Tibial artery (tissue), 4 donors: ENCODE results near the gene FHOD3.

Experiments used
- DNase-seq, 2 donors: peaks; one replicate each; pipeline ENCODE4 v3.0.0-alpha.2; 2019
- H3K27ac ChIP-seq, 2 donors: fragments of 200-600 bp; sonication (generic) in 1 of 2; 1 replicate in 1 of 2; 2 replicates in 1 of 2; pipeline ENCODE4 v1.5.1; 2018 to 2019; ENCODE audit warnings: mild to moderate bottlenecking in 1 of 2
- H3K27me3 ChIP-seq, 2 donors: fragments of 200-600 bp; sonication (generic) in 1 of 2; one replicate each; pipeline versions ENCODE4 v1.5.1 to v1.6.0; 2016 to 2019
- H3K36me3 ChIP-seq, 3 donors: fragments of 200-600 bp; sonication (generic) in 2 of 3; one replicate each; pipeline ENCODE4 v1.5.1; 2016 to 2019; ENCODE audit warnings: mild to moderate bottlenecking in 2 of 3
- H3K4me1 ChIP-seq, 4 donors: fragments of 200-600 bp; sonication (generic) in 2 of 4; 1 replicate in 3 of 4; 2 replicates in 1 of 4; pipeline ENCODE4 v1.5.1; 2016 to 2019
- H3K4me3 ChIP-seq, 2 donors: fragments of 200-600 bp; sonication (generic) in 1 of 2; 1 replicate in 1 of 2; 2 replicates in 1 of 2; pipeline ENCODE4 v1.5.1; 2018 to 2019; ENCODE audit warnings: mild to moderate bottlenecking in 2 of 2
- H3K9me3 ChIP-seq, 3 donors: fragments of 200-600 bp; sonication (generic) in 1 of 3; one replicate each; pipeline ENCODE4 v1.5.1; 2016 to 2019
- intact Hi-C: fragments of 100-400 bp; cut with DNase I; formaldehyde crosslinking; loops from one replicate; pipeline ENCODE4 v1.15.0; 2023; ENCODE audit warnings: low total_unique reads
- TF ChIP-seq, protein P1 (sequence below), 2 experiments: fragments of 200-600 bp in 1 of 2; fragments of 450-650 bp in 1 of 2; IDR thresholded peaks; one replicate each; pipeline ENCODE4 v1.5.1; 2017 to 2019; ENCODE audit warnings: antibody characterized with exemption in 2 of 2, mild to moderate bottlenecking in 1 of 2, moderate library complexity in 1 of 2

FHOD3 gene

DNA sequence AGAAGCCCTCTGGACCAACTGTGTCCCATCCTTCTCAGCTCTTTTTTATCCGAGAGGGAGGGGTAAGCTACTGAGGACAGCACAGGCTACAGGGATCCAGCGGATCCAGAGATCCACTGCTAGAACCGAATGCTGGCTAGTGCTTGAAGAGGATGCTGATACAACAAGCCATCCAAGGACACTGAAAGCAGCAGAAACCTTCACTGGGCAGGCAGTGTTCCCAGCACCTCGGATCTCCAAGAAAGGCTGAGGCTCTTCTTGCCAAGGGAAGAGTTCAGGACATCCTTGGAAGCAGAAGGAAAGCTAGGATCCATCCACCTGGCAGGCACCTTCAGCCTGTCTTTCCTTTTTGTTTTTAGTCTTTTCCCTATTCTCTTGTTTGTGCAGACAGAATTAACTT is 13.2 kb upstream of the FHOD3 start:
- TF ChIP-seq, protein P1, sequence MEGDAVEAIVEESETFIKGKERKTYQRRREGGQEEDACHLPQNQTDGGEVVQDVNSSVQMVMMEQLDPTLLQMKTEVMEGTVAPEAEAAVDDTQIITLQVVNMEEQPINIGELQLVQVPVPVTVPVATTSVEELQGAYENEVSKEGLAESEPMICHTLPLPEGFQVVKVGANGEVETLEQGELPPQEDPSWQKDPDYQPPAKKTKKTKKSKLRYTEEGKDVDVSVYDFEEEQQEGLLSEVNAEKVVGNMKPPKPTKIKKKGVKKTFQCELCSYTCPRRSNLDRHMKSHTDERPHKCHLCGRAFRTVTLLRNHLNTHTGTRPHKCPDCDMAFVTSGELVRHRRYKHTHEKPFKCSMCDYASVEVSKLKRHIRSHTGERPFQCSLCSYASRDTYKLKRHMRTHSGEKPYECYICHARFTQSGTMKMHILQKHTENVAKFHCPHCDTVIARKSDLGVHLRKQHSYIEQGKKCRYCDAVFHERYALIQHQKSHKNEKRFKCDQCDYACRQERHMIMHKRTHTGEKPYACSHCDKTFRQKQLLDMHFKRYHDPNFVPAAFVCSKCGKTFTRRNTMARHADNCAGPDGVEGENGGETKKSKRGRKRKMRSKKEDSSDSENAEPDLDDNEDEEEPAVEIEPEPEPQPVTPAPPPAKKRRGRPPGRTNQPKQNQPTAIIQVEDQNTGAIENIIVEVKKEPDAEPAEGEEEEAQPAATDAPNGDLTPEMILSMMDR (IDR thresholded peaks at IDR 0.05), result no peak
- intact Hi-C loops, result loop anchor here (2.0 to 5.0 kb wide), 2 partner anchors 187 to 267 kb away; no protein-coding TSS in a partner anchor
- Histone ChIP-seq H3K4me1 (no peaks in the 10 kb centered on the region), H3K27me3 (peaks cover 0 to 4% of the 10 kb centered on the region in 2 donors), H3K9me3 (peaks cover 0 to 6% (median 0%) of the 10 kb centered on the region in 3 donors), H3K4me3 (no peak overlapping the region), H3K36me3 (no peaks in the 10 kb centered on the region), H3K27ac (no peak overlapping the region)
- no peak for DNase-seq

DNA sequence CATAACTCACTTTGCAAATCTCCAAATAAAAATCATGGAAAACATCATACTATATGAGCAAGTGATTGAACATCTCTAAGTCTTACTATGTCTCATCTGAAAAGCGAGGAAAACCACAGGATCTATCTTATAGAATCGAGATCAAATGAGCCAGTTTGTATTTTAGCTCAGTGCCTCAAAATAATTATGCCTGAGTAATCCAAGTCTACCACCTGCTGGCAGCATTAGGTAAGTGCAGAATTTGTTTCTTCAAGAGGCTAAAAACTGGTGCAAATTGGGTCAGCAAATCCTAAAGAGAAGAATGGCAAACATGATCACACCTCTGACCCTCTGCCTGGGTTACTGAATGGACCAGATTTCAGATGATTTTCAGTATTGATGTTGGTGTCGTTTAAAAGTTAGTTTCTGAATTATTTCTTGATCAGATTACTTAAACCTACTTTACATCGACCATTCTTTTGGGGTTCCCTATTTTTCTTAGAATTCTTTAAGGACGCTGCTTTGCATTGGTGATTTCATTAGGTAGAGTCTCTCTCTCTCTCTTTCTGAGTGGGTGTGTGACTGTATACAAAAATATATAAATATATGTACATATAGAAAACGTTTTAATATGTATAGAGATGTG is 12.7 kb upstream of the FHOD3 start:
- Histone ChIP-seq H3K27ac (no peak overlapping the region), H3K9me3 (peaks cover 0 to 6% (median 0%) of the 10 kb centered on the region in 3 donors), H3K27me3 (peaks cover 0 to 4% of the 10 kb centered on the region in 2 donors), H3K36me3 (no peaks in the 10 kb centered on the region), H3K4me1 (no peaks in the 10 kb centered on the region), H3K4me3 (no peak overlapping the region)
- intact Hi-C loops, result loop anchor here (2.0 to 5.0 kb wide), 2 partner anchors 188 to 267 kb away; no protein-coding TSS in a partner anchor
- DNase-seq, result peak in 1 of 2 donors; percentile 45
- TF ChIP-seq, protein P1 (IDR thresholded peaks at IDR 0.05), result peak; percentile 92

DNA sequence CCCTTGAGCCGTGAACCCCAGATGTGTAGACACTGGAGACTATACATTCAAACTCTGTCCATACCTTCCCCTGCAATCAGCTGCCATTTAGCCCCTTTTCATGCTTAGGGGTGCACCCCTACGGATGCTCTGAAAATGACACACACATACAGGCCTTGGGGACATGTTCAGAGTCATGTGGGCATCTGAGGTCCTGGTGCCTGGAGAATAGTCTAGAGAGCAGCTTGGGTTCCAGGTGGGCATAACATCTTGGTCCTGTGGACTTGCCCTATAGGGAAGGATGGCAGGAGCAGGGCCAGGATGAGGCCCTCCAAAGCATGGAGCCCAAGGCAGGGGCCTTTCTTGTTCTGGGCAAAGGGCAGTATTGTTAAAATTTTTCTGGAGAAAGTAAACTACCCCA is 9.9 kb upstream of the FHOD3 start:
- TF ChIP-seq, protein P1 (IDR thresholded peaks at IDR 0.05), result no peak
- intact Hi-C loops, result no loop called here
- DNase-seq, result no peak
- peaks cover 0 to 6% (median 0%) of the 10 kb centered on the region in 3 donors for H3K9me3 ChIP-seq
- no peaks in the 10 kb centered on the region for H3K36me3 ChIP-seq
- H3K4me3 ChIP-seq, result no peak overlapping the region
- H3K4me1 ChIP-seq, result no peaks in the 10 kb centered on the region
- peaks cover 0 to 4% of the 10 kb centered on the region in 2 donors for H3K27me3 ChIP-seq
- no peak overlapping the region for H3K27ac ChIP-seq

DNA sequence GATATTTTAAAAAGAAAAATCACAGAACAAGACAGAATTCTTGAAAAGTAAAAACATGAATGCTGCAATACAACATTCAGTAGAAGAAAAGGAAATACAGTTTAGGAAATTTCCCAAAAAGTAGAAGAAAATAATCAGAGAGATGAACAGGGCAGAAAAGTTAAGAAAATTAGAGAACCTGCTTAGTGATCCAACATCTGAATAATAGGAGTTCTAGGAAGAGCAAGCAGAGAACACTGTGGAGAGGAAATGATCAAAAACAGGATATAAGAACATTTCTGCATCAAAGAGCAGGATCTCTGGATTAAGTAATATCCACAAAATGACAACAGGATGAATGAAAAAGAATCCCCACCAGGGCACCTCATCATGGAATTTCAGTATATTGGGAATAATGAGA is 8.8 kb upstream of the FHOD3 start:
- no peaks in the 10 kb centered on the region for H3K4me1 ChIP-seq
- intact Hi-C loops, result no loop called here
- H3K27me3 ChIP-seq, result peaks cover 0 to 4% of the 10 kb centered on the region in 2 donors
- H3K27ac ChIP-seq, result no peak overlapping the region
- TF ChIP-seq, protein P1 (IDR thresholded peaks at IDR 0.05), result no peak
- no peak for DNase-seq
- no peak overlapping the region for H3K4me3 ChIP-seq
- H3K9me3 ChIP-seq, result peaks cover 0 to 6% (median 0%) of the 10 kb centered on the region in 3 donors
- no peaks in the 10 kb centered on the region for H3K36me3 ChIP-seq

DNA sequence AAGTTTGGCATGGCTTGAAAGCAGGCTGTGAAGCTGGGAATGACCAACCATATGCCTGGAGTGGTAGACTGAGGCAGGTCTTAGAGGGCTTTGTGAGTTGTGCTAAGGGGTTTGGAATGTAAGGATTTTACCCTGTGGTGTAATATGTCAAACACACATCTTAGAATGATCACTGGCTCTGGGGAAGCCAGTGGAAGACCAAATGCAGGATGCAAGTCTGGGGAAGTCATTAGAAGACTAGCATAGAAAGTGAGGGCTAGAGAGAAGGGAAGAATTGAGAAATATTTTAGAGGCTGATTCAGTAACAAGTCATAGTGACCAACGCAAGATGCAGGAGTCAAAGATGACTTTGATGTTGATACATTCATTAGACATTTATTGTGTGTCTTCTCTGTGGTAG is 3.5 kb upstream of the FHOD3 start:
- Histone ChIP-seq H3K4me1 (peaks cover 0 to 19% (median 6%) of the 10 kb centered on the region in 4 donors), H3K36me3 (no peaks in the 10 kb centered on the region), H3K4me3 (no peak overlapping the region), H3K27ac (no peak overlapping the region), H3K9me3 (peaks cover 0 to 3% (median 0%) of the 10 kb centered on the region in 3 donors), H3K27me3 (no peaks in the 10 kb centered on the region)
- intact Hi-C loops, result loop anchor here (10.0 kb wide), 1 partner anchor 171 kb away; no protein-coding TSS in a partner anchor
- TF ChIP-seq, protein P1 (IDR thresholded peaks at IDR 0.05), result no peak
- no peak for DNase-seq
